NT2/D1 (cell line): ENCODE measurements around the gene PKP2.

Experiments
- SUZ12 ChIP-seq: IDR thresholded peaks from 2 replicates; pipeline ENCODE4 v1.6.1; 2011; ENCODE audit not compliant: insufficient read length, insufficient read depth; ENCODE audit errors: extremely low read depth
- YY1 ChIP-seq: IDR thresholded peaks from 2 replicates; pipeline ENCODE4 v1.6.1; 2011; ENCODE audit not compliant: insufficient read length, insufficient read depth
- ZNF274 ChIP-seq: IDR thresholded peaks from 2 replicates; pipeline ENCODE4 v1.6.1; 2011; ENCODE audit warnings: mild to moderate bottlenecking, low read depth, low read length

- TF ChIP-seq YY1 = no peak
- TF ChIP-seq SUZ12 = no peak
- TF ChIP-seq ZNF274 = no peak
Measured at GRCh38 chr12:32768518-32768917, 128.1 kb downstream of the PKP2 start.
